ENCODE results near the gene NCAM2.

- TF ChIP-seq CTCF (IDR thresholded peaks at IDR 0.05; ENCODE audit: extremely low read depth in 1 of 2, insufficient read depth in 1 of 2, low read depth in 1 of 2, low read length in 2 of 2) (no peak), POLR2AphosphoS5 (IDR thresholded peaks at IDR 0.05; ENCODE audit: insufficient read depth, low read depth, low read length) (no peak), POLR2A (IDR thresholded peaks at IDR 0.05; ENCODE audit: low read depth, low read length) (no peak), EZH2 (IDR thresholded peaks at IDR 0.05; ENCODE audit: borderline replicate concordance, low read depth, low read length, severe bottlenecking) (no peak), MAX (IDR thresholded peaks at IDR 0.05; ENCODE audit: insufficient read depth, insufficient read length) (no peak), FOS (IDR thresholded peaks at IDR 0.05; ENCODE audit: borderline replicate concordance, insufficient read depth, low read length) (no peak), GATA2 (IDR thresholded peaks at IDR 0.05; ENCODE audit: insufficient read depth, insufficient read length, low read depth, low read length) (no peak)
These were observed 228.3 kb downstream of the NCAM2 start for GRCh38 chr21:21226472-21226871.
